ENCODE measurements around the gene RAD51B. TPM values are rescaled to one million over a fixed set of nuclear protein-coding genes. Genes with fewer than 3 reads are reported as not detected.

RAD51B gene
- total and polyA plus RNA-seq, 9 of the 15 experiments (the other 6 are each of a cell fraction or from before 2014, with no cell fraction given), result 8.5 to 17.3 (median 11.3) TPM

DNA sequence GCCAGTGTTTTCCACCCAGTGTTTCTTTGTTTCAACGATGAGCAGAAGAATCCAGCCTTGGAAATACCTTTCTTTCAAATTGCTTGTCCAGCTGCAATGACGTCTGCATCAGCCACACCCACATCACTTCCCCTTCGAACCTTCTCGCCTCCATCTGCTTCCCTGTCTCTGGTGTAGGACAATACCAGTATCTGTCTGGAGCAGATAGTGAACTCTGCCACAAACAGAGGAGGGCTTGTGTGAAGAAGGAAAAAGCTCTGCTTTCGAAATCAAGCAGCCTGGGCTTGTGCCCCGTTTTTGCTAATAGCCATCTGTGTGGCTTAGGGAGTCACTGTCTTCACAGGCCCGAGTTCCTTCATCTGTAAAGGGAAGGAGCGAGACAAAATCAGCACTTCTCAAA is 557.9 kb downstream of the RAD51B start (continued):
- TF ChIP-seq SPI1 (IDR thresholded peaks at IDR 0.05; ENCODE audit: borderline replicate concordance, low read depth, low read length) (peak; percentile 86), ETV5 (CRISPR knock-in tag; IDR thresholded peaks at IDR 0.05; ENCODE audit: low read depth) (peak; percentile 61; the same call in 1 of the 2 replicates), ARID1B (IDR thresholded peaks at IDR 0.05) (peak; percentile 83), NCOR1 (IDR thresholded peaks at IDR 0.05) (peak; percentile 76), ZBTB11 (CRISPR knock-in tag; IDR thresholded peaks at IDR 0.05) (no peak), KDM1A (IDR thresholded peaks at IDR 0.05) (peak in 1 of 2 experiments; percentile 42; a peak in 2 of 4 replicates), CREB1 (IDR thresholded peaks at IDR 0.05) (peak; percentile 68; the same call in 1 of the 2 replicates), CREB1 (CRISPR knock-in tag; IDR thresholded peaks at IDR 0.05) (no peak; the same call in 1 of the 2 replicates), ZFX (CRISPR knock-in tag; IDR thresholded peaks at IDR 0.05) (0 out of 2 replicates have a peak, but pooled peaks have one; percentile 21), HNRNPUL1 (IDR thresholded peaks at IDR 0.05; ENCODE audit: low read length) (no peak), SMAD4 (CRISPR knock-in tag; conservative IDR thresholded peaks at IDR 0.05) (peak; percentile 93), NCOA6 (IDR thresholded peaks at IDR 0.05) (no peak), GTF2B (IDR thresholded peaks at IDR 0.05; ENCODE audit: extremely low read depth, insufficient read length) (no peak), SMARCA4 (IDR thresholded peaks at IDR 0.05) (peak; percentile 73; the same call in 1 of the 2 replicates), NFE2 (IDR thresholded peaks at IDR 0.05; ENCODE audit: low read depth) (0 out of 2 replicates have a peak, but pooled peaks have one; percentile 25), CBX3 (IDR thresholded peaks at IDR 0.05; ENCODE audit: borderline replicate concordance in 1 of 2, low read length in 2 of 2) (0 out of 3 replicates have a peak, but pooled peaks of 1 of the 2 experiments have one; percentile 21), L3MBTL2 (IDR thresholded peaks at IDR 0.05) (peak; percentile 63)
- TF ChIP-seq, protein P1, sequence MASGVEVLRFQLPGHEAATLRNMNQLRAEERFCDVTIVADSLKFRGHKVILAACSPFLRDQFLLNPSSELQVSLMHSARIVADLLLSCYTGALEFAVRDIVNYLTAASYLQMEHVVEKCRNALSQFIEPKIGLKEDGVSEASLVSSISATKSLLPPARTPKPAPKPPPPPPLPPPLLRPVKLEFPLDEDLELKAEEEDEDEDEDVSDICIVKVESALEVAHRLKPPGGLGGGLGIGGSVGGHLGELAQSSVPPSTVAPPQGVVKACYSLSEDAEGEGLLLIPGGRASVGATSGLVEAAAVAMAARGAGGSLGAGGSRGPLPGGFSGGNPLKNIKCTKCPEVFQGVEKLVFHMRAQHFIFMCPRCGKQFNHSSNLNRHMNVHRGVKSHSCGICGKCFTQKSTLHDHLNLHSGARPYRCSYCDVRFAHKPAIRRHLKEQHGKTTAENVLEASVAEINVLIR (CRISPR knock-in tag; IDR thresholded peaks at IDR 0.05), result 0 out of 2 replicates have a peak, but pooled peaks have one; percentile 12
- TF ChIP-seq, protein P2, sequence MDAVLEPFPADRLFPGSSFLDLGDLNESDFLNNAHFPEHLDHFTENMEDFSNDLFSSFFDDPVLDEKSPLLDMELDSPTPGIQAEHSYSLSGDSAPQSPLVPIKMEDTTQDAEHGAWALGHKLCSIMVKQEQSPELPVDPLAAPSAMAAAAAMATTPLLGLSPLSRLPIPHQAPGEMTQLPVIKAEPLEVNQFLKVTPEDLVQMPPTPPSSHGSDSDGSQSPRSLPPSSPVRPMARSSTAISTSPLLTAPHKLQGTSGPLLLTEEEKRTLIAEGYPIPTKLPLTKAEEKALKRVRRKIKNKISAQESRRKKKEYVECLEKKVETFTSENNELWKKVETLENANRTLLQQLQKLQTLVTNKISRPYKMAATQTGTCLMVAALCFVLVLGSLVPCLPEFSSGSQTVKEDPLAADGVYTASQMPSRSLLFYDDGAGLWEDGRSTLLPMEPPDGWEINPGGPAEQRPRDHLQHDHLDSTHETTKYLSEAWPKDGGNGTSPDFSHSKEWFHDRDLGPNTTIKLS (IDR thresholded peaks at IDR 0.05; ENCODE audit: borderline replicate concordance, low read depth), result 0 out of 2 replicates have a peak, but pooled peaks have one; percentile 7
- TF ChIP-seq, protein P3, sequence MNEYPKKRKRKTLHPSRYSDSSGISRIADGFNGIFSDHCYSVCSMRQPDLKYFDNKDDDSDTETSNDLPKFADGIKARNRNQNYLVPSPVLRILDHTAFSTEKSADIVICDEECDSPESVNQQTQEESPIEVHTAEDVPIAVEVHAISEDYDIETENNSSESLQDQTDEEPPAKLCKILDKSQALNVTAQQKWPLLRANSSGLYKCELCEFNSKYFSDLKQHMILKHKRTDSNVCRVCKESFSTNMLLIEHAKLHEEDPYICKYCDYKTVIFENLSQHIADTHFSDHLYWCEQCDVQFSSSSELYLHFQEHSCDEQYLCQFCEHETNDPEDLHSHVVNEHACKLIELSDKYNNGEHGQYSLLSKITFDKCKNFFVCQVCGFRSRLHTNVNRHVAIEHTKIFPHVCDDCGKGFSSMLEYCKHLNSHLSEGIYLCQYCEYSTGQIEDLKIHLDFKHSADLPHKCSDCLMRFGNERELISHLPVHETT (CRISPR knock-in tag; conservative IDR thresholded peaks at IDR 0.05 in 1 of 2, IDR thresholded peaks at IDR 0.05 in 1 of 2), result peak in 1 of 2 experiments; percentile 33; a peak in 1 of 4 replicates

Measured in K562 (cell line).